Mesenchymal stem cell (in vitro differentiated cells and primary cell): ENCODE results near the gene MPV17.

Source experiments
- DNase-seq: peaks from one replicate; pipeline ENCODE4 v3.0.0-alpha.2; 2013
- H2AFZ ChIP-seq: one replicate; pipeline ENCODE4 v1.6.1; 2013; ENCODE audit warnings: low read depth, mild to moderate bottlenecking, control low read depth, inconsistent platforms, low read length, moderate library complexity
- H2AK5ac ChIP-seq: 2 replicates; pipeline ENCODE4 v1.6.1; 2013; ENCODE audit warnings: low read length, moderate library complexity, mild to moderate bottlenecking, inconsistent platforms; ENCODE audit not compliant: severe bottlenecking
- H2BK120ac ChIP-seq: one replicate; pipeline ENCODE4 v1.6.1; 2013; ENCODE audit warnings: low read depth, mild to moderate bottlenecking, inconsistent platforms, low read length, moderate library complexity
- H2BK12ac ChIP-seq, 2 experiments: one replicate each; pipeline ENCODE4 v1.6.1; 2013; ENCODE audit warnings: inconsistent platforms in 2 of 2, low read length in 2 of 2, mild to moderate bottlenecking in 2 of 2, moderate library complexity in 2 of 2, control low read depth in 1 of 2
- H2BK15ac ChIP-seq: one replicate; pipeline ENCODE4 v1.6.1; 2013; ENCODE audit warnings: mild to moderate bottlenecking, low read depth, inconsistent platforms; ENCODE audit not compliant: poor library complexity, severe bottlenecking
- H2BK5ac ChIP-seq: 2 replicates; pipeline ENCODE4 v1.6.1; 2013; ENCODE audit warnings: low read depth, mild to moderate bottlenecking, low read length, control low read depth, inconsistent platforms; ENCODE audit not compliant: poor library complexity, severe bottlenecking
- H3K14ac ChIP-seq, 2 experiments: one replicate each; pipeline ENCODE4 v1.6.1; 2013; ENCODE audit warnings: inconsistent platforms in 2 of 2, low read length in 2 of 2, control low read depth in 1 of 2, mild to moderate bottlenecking in 1 of 2, moderate library complexity in 1 of 2
- H3K18ac ChIP-seq, 2 experiments: one replicate each; pipeline ENCODE4 v1.6.1; 2013; ENCODE audit warnings: inconsistent platforms in 2 of 2, low read length in 2 of 2, control low read depth in 1 of 2, low read depth in 1 of 2, mild to moderate bottlenecking in 1 of 2
- H3K23ac ChIP-seq, 2 experiments: one replicate each; pipeline ENCODE4 v1.6.1; 2013; ENCODE audit warnings: inconsistent platforms in 2 of 2, low read length in 2 of 2, mild to moderate bottlenecking in 2 of 2, moderate library complexity in 2 of 2, control low read depth in 1 of 2
- H3K27ac ChIP-seq: 2 replicates; pipeline ENCODE4 v1.5.1; 2013; ENCODE audit warnings: mild to moderate bottlenecking, moderate library complexity, low read length, control low read depth, inconsistent platforms; ENCODE audit not compliant: poor library complexity, severe bottlenecking
- H3K27me3 ChIP-seq, 2 experiments: 2 replicates each; pipeline versions ENCODE4 v1.6.1 to v1.7.0; 2013; ENCODE audit warnings: low read length in 2 of 2, mild to moderate bottlenecking in 2 of 2, moderate library complexity in 2 of 2, control low read depth in 1 of 2, inconsistent platforms in 1 of 2; ENCODE audit not compliant: control insufficient read depth in 1 of 2, insufficient read depth in 1 of 2
- H3K36me3 ChIP-seq, 2 experiments: 2 replicates each; pipeline versions ENCODE4 v1.6.1 to v1.7.0; 2013; ENCODE audit warnings: low read length in 2 of 2, control low read depth in 1 of 2, inconsistent platforms in 1 of 2, low read depth in 1 of 2, mild to moderate bottlenecking in 1 of 2; ENCODE audit not compliant: insufficient read depth in 2 of 2, control insufficient read depth in 1 of 2
- H3K4ac ChIP-seq, 2 experiments: one replicate each; pipeline ENCODE4 v1.6.1; 2013; ENCODE audit warnings: inconsistent platforms in 2 of 2, low read length in 2 of 2, mild to moderate bottlenecking in 2 of 2, moderate library complexity in 2 of 2, control low read depth in 1 of 2, low read depth in 1 of 2
- H3K4me1 ChIP-seq: 2 replicates; pipeline ENCODE4 v1.6.1; 2013; ENCODE audit warnings: low read depth, low read length, control low read depth; ENCODE audit not compliant: control insufficient read depth, insufficient read depth
- H3K4me2 ChIP-seq: 2 replicates; pipeline ENCODE4 v1.6.1; 2013; ENCODE audit warnings: low read length, mild to moderate bottlenecking, inconsistent platforms; ENCODE audit not compliant: poor library complexity, severe bottlenecking
- H3K4me3 ChIP-seq, 2 experiments: 2 replicates each; pipeline versions ENCODE4 v1.5.1 to v1.7.0; 2013; ENCODE audit warnings: low read length in 2 of 2, mild to moderate bottlenecking in 2 of 2, control low read depth in 1 of 2, low read depth in 1 of 2; ENCODE audit not compliant: insufficient read depth in 1 of 2
- H3K79me1 ChIP-seq: replicated peaks from 2 replicates; pipeline ENCODE4 v1.6.1; 2013; ENCODE audit warnings: mild to moderate bottlenecking, control low read depth, low read length, inconsistent platforms; ENCODE audit not compliant: poor library complexity, severe bottlenecking
- H3K9ac ChIP-seq: 2 replicates; pipeline ENCODE4 v1.7.0; 2013; ENCODE audit warnings: mild to moderate bottlenecking, low read length, moderate library complexity
- H3K9me3 ChIP-seq: 2 replicates; pipeline ENCODE4 v1.7.0; 2013; ENCODE audit warnings: mild to moderate bottlenecking, low read length; ENCODE audit not compliant: control insufficient read depth
- H4K8ac ChIP-seq: one replicate; pipeline ENCODE4 v1.6.1; 2013; ENCODE audit warnings: inconsistent platforms, mild to moderate bottlenecking, low read length, moderate library complexity
- H4K91ac ChIP-seq: one replicate; pipeline ENCODE4 v1.6.1; 2013; ENCODE audit warnings: mild to moderate bottlenecking, low read length, inconsistent platforms
- WGBS: methylation state at CpG from one replicate; pipeline ENCODE4 v1.1.7; 2013; ENCODE audit warnings: mixed read lengths; 5-methylcytosine and 5-hydroxymethylcytosine counted together

MPV17 gene

GRCh38 chr2:27369471-27370025 is 46.7 kb upstream of the MPV17 start:
- Histone ChIP-seq H4K91ac (peak overlapping the region; percentile 84), H2BK15ac (no peak overlapping the region), H3K4me1 (peaks cover 7% of the 10 kb centered on the region), H3K9ac (peak overlapping the region; percentile 95), H3K4me3 (peak overlapping the region; percentile 93 to 99), H2BK5ac (no peak overlapping the region), H3K27ac (peak overlapping the region; percentile 56), H2BK12ac (peak overlapping the region in 1 of 2 experiments; percentile 1), H3K18ac (peak overlapping the region; percentile 89 to 93), H3K9me3 (no peaks in the 10 kb centered on the region), H3K23ac (no peak overlapping the region), H3K4ac (peak overlapping the region in 1 of 2 experiments; percentile 82), H2BK120ac (peak overlapping the region; percentile 54), H4K8ac (peak overlapping the region; percentile 77), H2AK5ac (no peak overlapping the region), H3K36me3 (peaks cover 40 to 68% of the 10 kb centered on the region in 2 experiments), H3K4me2 (peak overlapping the region; percentile 56), H2AFZ (peak overlapping the region; percentile 80), H3K79me1 (peaks cover 34% of the 10 kb centered on the region), H3K27me3 (no peaks in the 10 kb centered on the region), H3K14ac (peak overlapping the region in 1 of 2 experiments; percentile 93)
- no peak for DNase-seq
- 4% methylated on average over 18 of the region's 18 CpGs for WGBS

DNA sequence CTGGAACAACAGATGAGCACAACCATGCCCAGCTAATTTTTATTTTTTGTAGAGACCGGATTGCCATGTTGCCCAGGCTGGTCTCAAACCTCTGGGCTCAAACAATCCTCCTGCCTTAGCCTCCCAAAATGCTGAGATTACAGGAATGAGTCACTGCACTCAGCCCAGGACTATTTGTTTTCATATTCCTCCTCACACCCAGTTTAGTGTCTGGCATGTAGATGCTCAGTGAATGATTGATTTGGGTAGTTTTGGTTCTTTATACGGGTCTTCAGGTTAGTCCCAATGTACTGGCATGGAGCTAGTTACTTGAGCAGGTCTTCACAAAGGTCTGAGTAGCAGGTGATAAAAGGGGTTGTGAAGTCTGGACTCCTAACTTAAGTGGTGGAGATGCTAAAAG is 41.0 kb upstream of the MPV17 start:
- Histone ChIP-seq H2BK120ac (no peak overlapping the region), H3K18ac (no peak overlapping the region), H3K9me3 (no peaks in the 10 kb centered on the region), H4K8ac (no peak overlapping the region), H3K27me3 (no peaks in the 10 kb centered on the region), H2AFZ (no peak overlapping the region), H3K79me1 (peaks cover 26% of the 10 kb centered on the region), H3K36me3 (peaks cover 35 to 60% of the 10 kb centered on the region in 2 experiments), H3K4me3 (no peak overlapping the region), H4K91ac (no peak overlapping the region), H3K27ac (no peak overlapping the region), H2BK15ac (no peak overlapping the region), H3K4me2 (no peak overlapping the region), H2BK5ac (no peak overlapping the region), H3K4ac (no peak overlapping the region), H2AK5ac (no peak overlapping the region), H3K4me1 (peaks cover 2% of the 10 kb centered on the region), H3K9ac (no peak overlapping the region), H3K23ac (no peak overlapping the region), H3K14ac (no peak overlapping the region), H2BK12ac (no peak overlapping the region)
- no peak for DNase-seq
- WGBS: 92% methylated on average over 2 of the region's 2 CpGs

- no peak overlapping the region for H3K14ac ChIP-seq
- no peak overlapping the region for H2BK5ac ChIP-seq
- H2BK120ac ChIP-seq: no peak overlapping the region
- H3K27ac ChIP-seq: no peak overlapping the region
- no peak overlapping the region for H2BK12ac ChIP-seq
- H3K4me2 ChIP-seq: no peak overlapping the region
- H3K4me1 ChIP-seq: peaks cover 3% of the 10 kb centered on the region
- no peak overlapping the region for H3K4ac ChIP-seq
- H3K4me3 ChIP-seq: no peak overlapping the region
- no peak overlapping the region for H3K9ac ChIP-seq
- no peak overlapping the region for H4K8ac ChIP-seq
- H2AK5ac ChIP-seq: no peak overlapping the region
- no peak overlapping the region for H2BK15ac ChIP-seq
- WGBS: 99% methylated on average over 3 of the region's 4 CpGs
- H4K91ac ChIP-seq: no peak overlapping the region
- no peak overlapping the region for H3K23ac ChIP-seq
- H3K36me3 ChIP-seq: peaks cover 33 to 50% of the 10 kb centered on the region in 2 experiments
- no peaks in the 10 kb centered on the region for H3K27me3 ChIP-seq
- no peak overlapping the region for H3K18ac ChIP-seq
- peaks cover 22% of the 10 kb centered on the region for H3K79me1 ChIP-seq
- no peak for DNase-seq
- H2AFZ ChIP-seq: no peak overlapping the region
- H3K9me3 ChIP-seq: no peaks in the 10 kb centered on the region
Observed at GRCh38 chr2:27362678-27363420, 40.0 kb upstream of the MPV17 start.

DNA sequence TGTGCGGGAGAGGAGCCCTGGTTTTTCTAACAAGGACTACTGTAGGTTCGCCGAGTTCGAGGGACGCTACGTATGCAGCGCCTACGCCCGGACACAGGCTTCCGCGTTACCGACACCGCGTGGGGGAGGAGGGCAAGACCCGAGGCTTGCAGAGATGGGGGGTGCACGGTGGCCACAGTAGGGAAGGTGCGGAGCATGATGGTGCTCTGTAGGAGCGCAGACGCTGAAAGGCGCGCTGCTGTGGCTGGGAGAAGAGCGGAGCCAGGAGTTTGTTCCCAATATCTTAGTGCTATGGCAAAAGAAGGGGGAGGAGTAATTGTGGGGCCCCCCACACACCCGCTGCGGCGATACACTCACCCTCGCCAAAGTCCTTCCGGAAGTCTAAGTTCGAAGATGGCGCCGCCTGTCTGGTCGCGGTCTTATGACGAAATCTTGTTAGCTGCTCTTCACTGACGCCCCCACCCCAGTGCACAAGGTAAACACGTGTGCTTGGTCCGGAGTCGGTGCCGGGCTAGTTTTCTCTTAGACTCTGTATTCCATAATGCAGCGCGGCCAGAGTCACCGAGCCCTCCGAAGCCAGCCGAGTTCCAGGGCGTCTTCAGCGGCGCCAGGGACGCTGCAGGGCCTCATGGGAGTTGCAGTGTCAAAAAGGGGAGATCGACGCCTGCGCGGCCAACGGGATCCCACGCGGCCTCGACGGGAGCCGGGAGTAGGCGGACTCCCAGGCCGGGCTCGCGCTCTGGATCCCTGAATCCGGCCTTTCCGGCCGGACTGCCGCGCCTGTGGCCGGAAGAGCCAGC is 33.7 kb upstream of the MPV17 start, which contains the start of gene GTF3C2:
Gene GTF3C2, minus strand, starts transcription at position 383 of the 800 bp plus-strand sequence. CDS start 13,210 bp downstream, outside the sequence.
- peak within 1 kb of the TSS in 1 of 2 experiments; percentile 37 for H2BK12ac ChIP-seq
- peak within 1 kb of the TSS in 1 of 2 experiments; percentile 60 for H3K23ac ChIP-seq
- H3K36me3 ChIP-seq: no peaks in the 10 kb centered on the region
- H4K8ac ChIP-seq: peak within 1 kb of the TSS; percentile 95
- peak within 1 kb of the TSS; percentile 98 for H3K9ac ChIP-seq
- H2AFZ ChIP-seq: peak within 1 kb of the TSS; percentile 76
- H2BK5ac ChIP-seq: peak within 1 kb of the TSS; percentile 89
- peak within 1 kb of the TSS; percentile 100 for H3K27ac ChIP-seq
- peak within 1 kb of the TSS in 1 of 2 experiments; percentile 84 for H3K14ac ChIP-seq
- H3K4me1 ChIP-seq: peaks cover 10% of the 10 kb centered on the region
- peak; percentile 99 for DNase-seq
- peak within 1 kb of the TSS; percentile 92 to 96 for H3K18ac ChIP-seq
- H2AK5ac ChIP-seq: peak within 1 kb of the TSS; percentile 83
- peak within 1 kb of the TSS; percentile 69 to 99 for H3K4me3 ChIP-seq
- peak within 1 kb of the TSS; percentile 89 for H4K91ac ChIP-seq
- H3K9me3 ChIP-seq: no peaks in the 10 kb centered on the region
- under 1% methylated on average over 66 of the region's 67 CpGs for WGBS
- no peaks in the 10 kb centered on the region for H3K27me3 ChIP-seq
- peaks cover 5% of the 10 kb centered on the region for H3K79me1 ChIP-seq
- H3K4ac ChIP-seq: peak within 1 kb of the TSS; percentile 94 to 98
- H2BK120ac ChIP-seq: peak within 1 kb of the TSS; percentile 73
- H2BK15ac ChIP-seq: peak within 1 kb of the TSS; percentile 98
- H3K4me2 ChIP-seq: peak within 1 kb of the TSS; percentile 88
